Astrocyte (in vitro differentiated cells and primary cell): ENCODE measurements around the gene ZNF385B. TPM values are rescaled to one million over a fixed set of nuclear protein-coding genes. Genes with fewer than 3 reads are reported as not detected.

Experiments
- DNase-seq: peaks from one replicate; pipeline ENCODE4 v3.0.0-alpha.2; 2010; ENCODE audit warnings: low read depth
- FAIRE-seq: peaks from 2 replicates; lab custom pipeline; 2011; peaks lifted over from hg19 to GRCh38; lab: Jason Lieb, UNC
- H2AFZ ChIP-seq: 2 replicates; pipeline ENCODE4 v1.6.0; 2012; ENCODE audit warnings: low read depth, low read length, inconsistent platforms
- H3K27ac ChIP-seq: 2 replicates; pipeline ENCODE4 v1.5.1; 2011; ENCODE audit warnings: low read depth, low read length, inconsistent platforms
- H3K27me3 ChIP-seq: 2 replicates; pipeline ENCODE4 v1.6.0; 2011; ENCODE audit warnings: low read length, inconsistent platforms; ENCODE audit not compliant: insufficient read depth
- H3K36me3 ChIP-seq: 2 replicates; pipeline ENCODE4 v1.5.1; 2011; ENCODE audit warnings: low read length, inconsistent platforms; ENCODE audit not compliant: insufficient read depth
- H3K4me1 ChIP-seq: 2 replicates; pipeline ENCODE4 v1.5.1; 2011; ENCODE audit warnings: low read length, inconsistent platforms; ENCODE audit not compliant: insufficient read depth
- H3K4me2 ChIP-seq: 2 replicates; pipeline ENCODE4 v1.6.0; 2012; ENCODE audit warnings: low read length, inconsistent platforms
- H3K4me3 ChIP-seq: 2 replicates; pipeline ENCODE4 v1.5.1; 2011; ENCODE audit warnings: low read depth, mild to moderate bottlenecking, low read length, inconsistent platforms; ENCODE audit not compliant: insufficient read depth
- H3K79me2 ChIP-seq: 2 replicates; pipeline ENCODE4 v1.6.0; 2012; ENCODE audit warnings: mild to moderate bottlenecking, low read length, inconsistent platforms; ENCODE audit not compliant: insufficient read depth
- H3K9ac ChIP-seq: 2 replicates; pipeline ENCODE4 v1.6.0; 2012; ENCODE audit warnings: mild to moderate bottlenecking, low read length, inconsistent platforms
- H3K9me3 ChIP-seq: 2 replicates; pipeline ENCODE4 v1.5.1; 2012; ENCODE audit warnings: low read depth, mild to moderate bottlenecking, low read length, inconsistent platforms; ENCODE audit not compliant: insufficient read depth
- H4K20me1 ChIP-seq: 2 replicates; pipeline ENCODE4 v1.6.0; 2012; ENCODE audit warnings: low read length, inconsistent platforms; ENCODE audit not compliant: insufficient read depth
- H3K27ac Mint-ChIP-seq: one replicate; pipeline ENCODE4 v1.8.0; 2021; ENCODE audit warnings: mild to moderate bottlenecking, mixed read lengths; ENCODE audit not compliant: unreplicated experiment
- H3K27me3 Mint-ChIP-seq: one replicate; pipeline ENCODE4 v1.8.0; 2021; ENCODE audit warnings: low read depth, mixed read lengths; ENCODE audit not compliant: unreplicated experiment
- H3K36me3 Mint-ChIP-seq: one replicate; pipeline ENCODE4 v1.8.0; 2021; ENCODE audit warnings: low read depth, mixed read lengths; ENCODE audit not compliant: unreplicated experiment
- H3K4me1 Mint-ChIP-seq: one replicate; pipeline ENCODE4 v1.8.0; 2021; ENCODE audit warnings: low read depth, mixed read lengths; ENCODE audit not compliant: unreplicated experiment
- H3K4me3 Mint-ChIP-seq: one replicate; pipeline ENCODE4 v1.8.0; 2021; ENCODE audit warnings: mild to moderate bottlenecking, moderate library complexity, mixed read lengths; ENCODE audit not compliant: unreplicated experiment
- H3K9me3 Mint-ChIP-seq: one replicate; pipeline ENCODE4 v1.8.0; 2021; ENCODE audit warnings: mild to moderate bottlenecking, mixed read lengths; ENCODE audit not compliant: unreplicated experiment
- CTCF ChIP-seq: IDR thresholded peaks from 2 replicates; pipeline ENCODE4 v1.5.1; 2011; ENCODE audit warnings: low read depth, mild to moderate bottlenecking, inconsistent platforms, low read length, moderate library complexity; ENCODE audit not compliant: insufficient read depth
- EZH2 ChIP-seq: IDR thresholded peaks from 2 replicates; pipeline ENCODE4 v1.6.1; 2012; ENCODE audit warnings: mild to moderate bottlenecking, low read length, inconsistent platforms; ENCODE audit not compliant: insufficient read depth
- total RNA-seq: library from RNA; stranded (reverse); gene quantifications from 2 replicates; pipeline ENCODE4 v1.2.1, GENCODE V29; 2021

Gene ZNF385B
- total RNA-seq, 1 donor from 2014 or later = 0.27 TPM

- FAIRE-seq (no peak), DNase-seq (peak; percentile 29)
- Histone ChIP-seq H2AFZ (no peak overlapping the region), H3K4me3 (no peak overlapping the region), H3K27ac (no peak overlapping the region), H3K36me3 (no peaks in the 10 kb centered on the region), H3K9me3 (no peaks in the 10 kb centered on the region), H3K9ac (no peak overlapping the region), H3K4me1 (no peaks in the 10 kb centered on the region), H3K27me3 (no peaks in the 10 kb centered on the region), H4K20me1 (no peaks in the 10 kb centered on the region), H3K4me2 (no peak overlapping the region), H3K79me2 (no peaks in the 10 kb centered on the region)
- Mint-ChIP-seq H3K4me3 (no peak overlapping the region), H3K27ac (peak overlapping the region; percentile 22), H3K4me1 (peaks cover 19% of the 10 kb centered on the region), H3K9me3 (no peaks in the 10 kb centered on the region), H3K36me3 (no peaks in the 10 kb centered on the region), H3K27me3 (no peaks in the 10 kb centered on the region)
- no peak for TF ChIP-seq CTCF
- no peak for TF ChIP-seq EZH2
Observed at GRCh38 chr2:179826297-179826696, 35.1 kb downstream of the ZNF385B start.

GRCh38 chr2:179825494-179825893, 35.9 kb downstream of the ZNF385B start:
- Histone ChIP-seq H3K9ac (no peak overlapping the region), H3K4me1 (no peaks in the 10 kb centered on the region), H2AFZ (no peak overlapping the region), H3K4me3 (no peak overlapping the region), H4K20me1 (no peaks in the 10 kb centered on the region), H3K4me2 (no peak overlapping the region), H3K36me3 (no peaks in the 10 kb centered on the region), H3K79me2 (no peaks in the 10 kb centered on the region), H3K27me3 (no peaks in the 10 kb centered on the region), H3K9me3 (no peaks in the 10 kb centered on the region), H3K27ac (no peak overlapping the region)
- Mint-ChIP-seq H3K4me3 (no peak overlapping the region), H3K9me3 (no peaks in the 10 kb centered on the region), H3K36me3 (no peaks in the 10 kb centered on the region), H3K27ac (peak overlapping the region; percentile 22), H3K4me1 (peaks cover 21% of the 10 kb centered on the region), H3K27me3 (no peaks in the 10 kb centered on the region)
- FAIRE-seq (no peak), DNase-seq (peak; percentile 32)
- TF ChIP-seq CTCF (no peak), EZH2 (no peak)

DNA sequence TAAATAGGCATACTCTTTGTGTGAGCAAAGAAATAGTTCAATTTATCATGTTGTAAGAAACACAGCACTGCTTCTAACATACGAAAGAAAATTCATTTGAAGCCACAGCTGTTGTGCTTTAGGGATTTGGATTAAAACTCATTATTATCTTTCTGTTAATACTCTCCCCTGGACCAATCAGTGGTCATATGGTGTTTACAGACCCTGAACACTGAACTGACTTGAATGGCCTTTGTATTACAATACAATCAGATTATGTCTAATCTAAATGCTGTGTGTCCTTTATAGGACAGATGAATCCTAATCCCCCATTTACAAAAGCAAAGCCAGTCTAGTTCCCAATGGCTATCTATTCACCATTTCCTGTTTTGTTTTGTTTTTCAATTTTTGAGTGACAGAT, 36.5 kb downstream of the ZNF385B start:
- H3K79me2 ChIP-seq = no peaks in the 10 kb centered on the region
- H3K9me3 ChIP-seq = no peaks in the 10 kb centered on the region
- Mint-ChIP-seq H3K27me3 (no peaks in the 10 kb centered on the region), H3K9me3 (no peaks in the 10 kb centered on the region), H3K4me3 (no peak overlapping the region), H3K36me3 (no peaks in the 10 kb centered on the region), H3K4me1 (peaks cover 21% of the 10 kb centered on the region), H3K27ac (no peak overlapping the region)
- no peaks in the 10 kb centered on the region for H3K27me3 ChIP-seq
- H3K4me2 ChIP-seq = no peak overlapping the region
- no peak for FAIRE-seq
- H3K4me3 ChIP-seq = no peak overlapping the region
- H4K20me1 ChIP-seq = no peaks in the 10 kb centered on the region
- no peaks in the 10 kb centered on the region for H3K36me3 ChIP-seq
- H3K9ac ChIP-seq = no peak overlapping the region
- TF ChIP-seq CTCF (no peak), EZH2 (no peak)
- no peak overlapping the region for H2AFZ ChIP-seq
- no peak for DNase-seq
- H3K4me1 ChIP-seq = no peaks in the 10 kb centered on the region
- no peak overlapping the region for H3K27ac ChIP-seq
